GF-D8 (cell line): ENCODE measurements around the gene ABCG8.

Source experiments
- DNase-seq: peaks from one replicate; lab custom pipeline; 2025; lab: John Stamatoyannopoulos, UW

ABCG8 gene

DNA sequence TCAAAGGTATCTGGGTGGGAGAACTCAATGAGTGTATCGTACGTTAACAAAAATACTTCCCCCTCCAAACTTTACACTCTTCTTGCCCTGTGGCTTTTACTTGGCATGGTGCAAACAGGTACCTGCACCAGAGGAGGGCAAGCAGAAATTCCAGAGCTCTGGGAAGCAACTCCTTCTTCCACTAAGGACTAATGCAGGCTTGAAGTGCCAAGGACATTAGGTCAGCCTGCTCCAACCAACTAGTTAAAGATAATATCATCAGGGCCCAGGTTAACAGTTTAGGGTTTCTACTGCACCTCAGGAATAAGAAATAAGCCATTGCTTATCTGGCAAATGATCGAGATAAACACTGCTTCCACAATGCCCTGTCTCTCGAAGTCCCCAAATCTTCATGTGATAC is 86.7 kb downstream of the ABCG8 start:
- no peak for DNase-seq

GRCh38 chr2:43927442-43927841 is 88.7 kb downstream of the ABCG8 start:
- DNase-seq, result no peak

GRCh38 chr2:43931293-43931692 is 92.5 kb downstream of the ABCG8 start:
- DNase-seq, result no peak
